Effector memory CD8-positive, alpha-beta T cell (primary cell): ENCODE results near the gene PFAS.
"Not testable (repeated sequence)": the region's sequence is repeated elsewhere in the genome, so short reads cannot be mapped to it uniquely, and the experiment has no call there.

ENCODE experiments used
- ATAC-seq: fragments of 150-1000 bp; cut with Tn5 transposase; replicated peaks from 2 replicates; pipeline ENCODE4 v1.10.0; 2021; ENCODE audit warnings: mild to moderate bottlenecking, moderate library complexity
- DNase-seq, 3 experiments: peaks; one replicate each; pipeline ENCODE4 v3.0.0; 2021
- H3K27ac Mint-ChIP-seq, 2 donors: one replicate each; pipeline ENCODE4 v1.8.0; 2022; ENCODE audit warnings: mild to moderate bottlenecking in 2 of 2, mixed read lengths in 2 of 2, moderate library complexity in 2 of 2
- H3K27me3 Mint-ChIP-seq, 2 donors: one replicate each; pipeline ENCODE4 v1.8.0; 2022; ENCODE audit warnings: mixed read lengths in 2 of 2
- H3K36me3 Mint-ChIP-seq: one replicate; pipeline ENCODE4 v1.8.0; 2022; ENCODE audit warnings: mild to moderate bottlenecking, moderate library complexity, mixed read lengths; ENCODE audit not compliant: insufficient read depth
- H3K4me1 Mint-ChIP-seq, 2 donors: one replicate each; pipeline ENCODE4 v1.8.0; 2022; ENCODE audit warnings: low read depth in 2 of 2, mixed read lengths in 2 of 2
- H3K4me3 Mint-ChIP-seq, 2 donors: one replicate each; pipeline ENCODE4 v1.8.0; 2022; ENCODE audit warnings: mild to moderate bottlenecking in 2 of 2, mixed read lengths in 2 of 2, moderate library complexity in 2 of 2
- H3K9me3 Mint-ChIP-seq, 2 donors: one replicate each; pipeline ENCODE4 v1.8.0; 2022; ENCODE audit warnings: mixed read lengths in 2 of 2
- total RNA-seq, 9 experiments: gene quantifications; one replicate each; lab custom pipeline; 2026; lab: John Stamatoyannopoulos, UW

Gene PFAS, protein sequence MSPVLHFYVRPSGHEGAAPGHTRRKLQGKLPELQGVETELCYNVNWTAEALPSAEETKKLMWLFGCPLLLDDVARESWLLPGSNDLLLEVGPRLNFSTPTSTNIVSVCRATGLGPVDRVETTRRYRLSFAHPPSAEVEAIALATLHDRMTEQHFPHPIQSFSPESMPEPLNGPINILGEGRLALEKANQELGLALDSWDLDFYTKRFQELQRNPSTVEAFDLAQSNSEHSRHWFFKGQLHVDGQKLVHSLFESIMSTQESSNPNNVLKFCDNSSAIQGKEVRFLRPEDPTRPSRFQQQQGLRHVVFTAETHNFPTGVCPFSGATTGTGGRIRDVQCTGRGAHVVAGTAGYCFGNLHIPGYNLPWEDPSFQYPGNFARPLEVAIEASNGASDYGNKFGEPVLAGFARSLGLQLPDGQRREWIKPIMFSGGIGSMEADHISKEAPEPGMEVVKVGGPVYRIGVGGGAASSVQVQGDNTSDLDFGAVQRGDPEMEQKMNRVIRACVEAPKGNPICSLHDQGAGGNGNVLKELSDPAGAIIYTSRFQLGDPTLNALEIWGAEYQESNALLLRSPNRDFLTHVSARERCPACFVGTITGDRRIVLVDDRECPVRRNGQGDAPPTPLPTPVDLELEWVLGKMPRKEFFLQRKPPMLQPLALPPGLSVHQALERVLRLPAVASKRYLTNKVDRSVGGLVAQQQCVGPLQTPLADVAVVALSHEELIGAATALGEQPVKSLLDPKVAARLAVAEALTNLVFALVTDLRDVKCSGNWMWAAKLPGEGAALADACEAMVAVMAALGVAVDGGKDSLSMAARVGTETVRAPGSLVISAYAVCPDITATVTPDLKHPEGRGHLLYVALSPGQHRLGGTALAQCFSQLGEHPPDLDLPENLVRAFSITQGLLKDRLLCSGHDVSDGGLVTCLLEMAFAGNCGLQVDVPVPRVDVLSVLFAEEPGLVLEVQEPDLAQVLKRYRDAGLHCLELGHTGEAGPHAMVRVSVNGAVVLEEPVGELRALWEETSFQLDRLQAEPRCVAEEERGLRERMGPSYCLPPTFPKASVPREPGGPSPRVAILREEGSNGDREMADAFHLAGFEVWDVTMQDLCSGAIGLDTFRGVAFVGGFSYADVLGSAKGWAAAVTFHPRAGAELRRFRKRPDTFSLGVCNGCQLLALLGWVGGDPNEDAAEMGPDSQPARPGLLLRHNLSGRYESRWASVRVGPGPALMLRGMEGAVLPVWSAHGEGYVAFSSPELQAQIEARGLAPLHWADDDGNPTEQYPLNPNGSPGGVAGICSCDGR (N-terminal part only)
- 26.3 to 234 (median 43.1) reads per million in 9 experiments for total RNA-seq

DNA sequence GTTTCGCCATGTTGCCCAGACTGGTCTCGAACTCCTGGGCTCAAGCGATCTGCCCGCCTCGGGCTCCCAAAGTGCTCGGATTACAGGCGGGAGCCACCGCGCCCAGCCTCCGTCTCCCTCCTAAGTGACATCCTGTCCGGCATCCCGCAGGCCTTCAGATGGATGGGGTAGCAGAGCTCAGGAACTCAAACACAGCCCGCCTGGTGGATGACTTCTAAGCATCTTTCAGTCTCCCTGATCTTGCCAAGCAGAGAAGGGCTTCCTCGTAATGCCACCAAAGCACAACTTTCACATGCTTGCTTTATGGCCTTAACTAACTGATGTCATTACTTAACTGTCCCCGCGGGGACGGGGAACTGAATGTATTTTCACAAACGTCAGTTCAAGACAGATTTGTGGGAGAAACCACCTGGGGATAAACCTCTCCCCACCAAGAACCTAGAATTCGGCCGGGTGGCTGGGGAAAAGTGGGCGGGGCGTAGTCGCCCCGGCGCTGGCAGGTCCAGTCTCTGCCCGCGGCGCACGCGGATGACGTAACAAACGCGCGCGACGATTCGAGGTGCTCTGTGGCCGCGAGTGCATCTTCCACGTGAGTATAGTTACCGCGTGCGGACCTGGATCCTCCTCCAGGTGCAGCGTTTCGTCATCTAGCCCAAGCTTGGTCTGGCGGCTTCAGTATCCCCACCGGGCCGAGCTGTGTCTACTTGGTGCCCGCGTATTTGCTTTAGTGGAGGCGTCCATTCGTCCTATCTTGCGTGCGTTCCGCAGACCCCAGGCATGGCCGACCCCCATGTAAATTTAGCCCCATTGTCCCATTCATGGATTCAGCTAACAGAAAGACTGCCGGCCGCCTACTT lies at the start of gene PFAS:
Gene PFAS (plus strand): TSS at position 539 of the 857 bp plus-strand sequence. CDS start 4,649 bp downstream, outside the sequence.
- peak; percentile 57 for ATAC-seq
- peak; percentile 95 to 96 (median 96) for DNase-seq
- Mint-ChIP-seq H3K36me3 (peaks cover 39% of the 10 kb centered on the region), H3K4me1 (peaks cover 38 to 58% of the 10 kb centered on the region in 2 donors), H3K9me3 (no peaks in the 10 kb centered on the region), H3K4me3 (peak within 1 kb of the TSS; percentile 96 to 100), H3K27ac (peak within 1 kb of the TSS; percentile 96 to 99), H3K27me3 (no peaks in the 10 kb centered on the region)

DNA sequence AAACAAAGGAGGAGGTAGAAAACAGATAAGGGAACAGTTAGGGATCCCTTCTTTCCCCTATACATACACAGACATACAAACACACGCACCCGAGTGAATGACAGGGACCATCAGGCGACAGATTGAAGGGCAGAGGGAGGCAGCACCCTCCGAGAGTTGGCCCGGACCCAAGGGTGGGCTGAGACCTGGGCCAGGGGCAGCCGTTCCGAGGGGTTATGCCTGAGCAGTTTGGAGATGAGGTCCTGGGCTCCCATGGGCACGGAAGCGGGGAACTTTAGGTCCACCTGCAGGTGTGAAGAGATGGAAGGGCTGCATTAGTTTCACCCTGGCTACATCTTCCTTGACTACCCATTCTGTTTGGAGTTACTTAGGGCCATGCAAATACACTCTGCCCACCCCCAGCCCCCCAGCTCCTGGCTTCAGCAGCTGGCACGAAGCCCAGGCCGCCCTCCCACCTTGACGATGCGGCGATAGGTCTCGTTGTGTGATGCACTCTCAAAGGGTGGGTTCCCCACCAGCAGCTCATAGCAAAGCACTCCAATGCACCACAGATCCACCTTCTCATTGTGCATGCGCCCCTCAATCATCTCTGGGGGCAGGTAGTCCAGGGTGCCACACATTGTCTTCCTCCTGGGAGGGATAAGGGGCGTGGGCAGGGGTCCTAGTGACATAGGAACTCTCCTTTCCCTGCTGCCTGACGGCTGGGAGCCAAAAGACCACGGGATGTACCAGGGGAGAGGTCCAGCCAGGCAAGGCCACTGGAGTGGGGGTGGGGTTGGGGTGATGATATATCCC lies 44.1 kb upstream of the PFAS start:
- DNase-seq, result no peak
- no peak overlapping the region for H3K27ac Mint-ChIP-seq
- ATAC-seq, result no peak
- no peak overlapping the region for H3K4me3 Mint-ChIP-seq
- peaks cover 8 to 9% of the 10 kb centered on the region in 2 donors for H3K4me1 Mint-ChIP-seq
- H3K9me3 Mint-ChIP-seq, result no peaks in the 10 kb centered on the region
- peaks cover 14% of the 10 kb centered on the region for H3K36me3 Mint-ChIP-seq
- no peaks in the 10 kb centered on the region for H3K27me3 Mint-ChIP-seq

DNA sequence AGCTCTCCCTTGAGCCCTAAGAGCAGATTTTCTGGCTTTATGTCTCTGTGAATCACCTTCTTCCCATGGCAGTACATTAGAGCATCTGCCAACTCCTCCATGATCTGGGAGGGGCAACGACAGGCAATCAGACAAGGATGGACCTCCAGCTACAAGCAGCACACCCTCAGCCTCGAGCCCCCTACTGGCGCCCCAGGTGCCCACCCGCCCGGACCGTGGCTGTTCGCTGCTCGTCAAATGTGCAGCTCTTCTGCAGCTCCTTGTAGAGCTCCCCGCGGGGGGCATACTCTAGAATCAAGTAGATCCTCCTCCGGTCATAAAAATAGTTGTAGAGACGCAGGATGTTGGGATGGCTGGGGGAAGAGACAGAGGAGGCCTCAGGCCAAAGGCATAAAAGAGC lies 42.6 kb upstream of the PFAS start:
- Mint-ChIP-seq H3K27me3 (no peaks in the 10 kb centered on the region), H3K4me1 (peaks cover 16 to 18% of the 10 kb centered on the region in 2 donors), H3K36me3 (peaks cover 15% of the 10 kb centered on the region), H3K4me3 (no peak overlapping the region), H3K9me3 (no peaks in the 10 kb centered on the region), H3K27ac (no peak overlapping the region)
- ATAC-seq, result no peak
- no peak for DNase-seq

DNA sequence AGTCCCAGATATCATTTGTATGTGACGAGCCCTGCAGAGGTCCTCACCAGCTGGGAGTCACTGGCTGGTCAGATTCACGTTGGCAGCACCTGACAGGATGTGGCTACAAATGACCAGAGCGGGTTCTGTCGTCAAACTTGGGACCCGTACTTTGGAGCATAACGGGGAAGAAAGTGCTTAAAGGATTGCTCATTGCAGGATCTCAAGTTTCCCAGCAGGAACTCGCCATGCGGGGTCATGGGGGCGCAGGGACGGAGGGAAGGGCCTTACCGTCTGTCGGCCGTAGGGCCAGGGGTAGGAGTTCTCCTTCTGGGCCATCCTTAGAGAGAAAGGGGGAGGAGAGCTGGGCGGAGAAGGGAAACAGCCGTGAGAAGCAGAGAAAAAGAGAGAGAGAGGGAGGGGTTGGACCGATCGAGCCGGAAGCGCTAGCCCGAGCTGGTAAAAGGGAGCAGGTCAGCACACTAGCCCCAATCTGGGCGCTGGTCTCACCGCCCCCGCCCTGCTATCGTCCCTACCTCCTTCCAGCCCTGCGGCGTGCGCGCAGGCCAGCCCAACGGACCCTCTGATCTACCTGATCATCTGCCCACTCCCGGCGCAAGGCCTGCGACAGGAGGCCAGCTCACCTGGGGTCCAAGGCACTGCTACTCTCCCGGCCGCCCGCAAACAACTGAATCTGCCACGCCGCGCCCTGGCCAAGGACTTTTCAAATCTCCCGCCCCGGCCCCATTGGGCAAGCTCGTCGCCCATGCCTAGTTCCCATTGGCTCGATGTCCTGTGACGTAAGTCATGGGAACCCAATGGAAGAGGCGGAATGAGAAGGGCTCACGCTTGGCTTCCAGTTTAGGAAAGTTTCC lies 39.0 kb upstream of the PFAS start, which contains the start of gene AURKB:
Gene AURKB (minus strand): TSS at position 669 of the 854 bp plus-strand sequence. CDS start 351 bp downstream, at position 318.
- Mint-ChIP-seq H3K4me3 (peak within 1 kb of the TSS; percentile 88 to 95), H3K27me3 (no peaks in the 10 kb centered on the region), H3K4me1 (peaks cover 16 to 18% of the 10 kb centered on the region in 2 donors), H3K9me3 (no peaks in the 10 kb centered on the region), H3K36me3 (peaks cover 21% of the 10 kb centered on the region), H3K27ac (peak within 1 kb of the TSS; percentile 87 to 90)
- DNase-seq, result peak; percentile 88 to 95 (median 88)
- ATAC-seq, result peak; percentile 100

DNA sequence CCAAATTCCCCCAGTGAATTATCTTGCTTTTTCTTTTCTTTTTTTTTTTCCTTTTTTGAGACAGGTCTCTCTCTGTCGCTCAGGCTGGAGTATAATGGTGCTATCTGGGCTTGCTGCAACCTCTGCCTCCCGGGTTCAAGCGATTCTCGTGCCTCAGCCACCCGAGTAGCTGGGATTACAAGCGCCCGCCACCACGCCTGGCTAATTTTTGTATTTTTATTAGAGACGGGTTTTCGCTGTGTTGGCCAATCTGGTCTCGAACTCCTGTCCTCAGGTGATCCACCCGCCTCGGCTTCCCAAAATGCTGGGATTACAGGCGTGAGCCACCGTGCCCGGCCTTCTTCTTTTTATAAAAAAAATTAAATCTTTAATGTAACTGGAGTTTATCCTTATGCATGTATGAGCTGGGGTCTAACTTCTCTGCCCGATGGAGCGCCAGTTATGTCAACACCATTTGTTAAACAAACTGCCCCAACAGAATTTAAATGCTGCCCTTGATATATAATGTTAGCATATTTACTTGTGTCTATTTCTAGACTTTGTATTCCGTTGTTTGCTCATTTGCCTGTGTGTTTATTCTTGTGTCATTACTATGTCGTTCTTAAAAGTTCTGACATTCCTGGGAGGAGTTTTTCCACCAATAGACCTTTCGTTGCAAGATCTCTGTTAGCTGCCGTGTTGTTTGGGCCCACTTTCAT lies 38.2 kb upstream of the PFAS start:
- ATAC-seq (peak; percentile 46), DNase-seq (no peak)
- H3K36me3 Mint-ChIP-seq, result peaks cover 21% of the 10 kb centered on the region
- no peaks in the 10 kb centered on the region for H3K9me3 Mint-ChIP-seq
- peak overlapping the region; percentile 87 to 90 for H3K27ac Mint-ChIP-seq
- peaks cover 16 to 18% of the 10 kb centered on the region in 2 donors for H3K4me1 Mint-ChIP-seq
- peak overlapping the region; percentile 88 to 95 for H3K4me3 Mint-ChIP-seq
- H3K27me3 Mint-ChIP-seq, result no peaks in the 10 kb centered on the region

DNA sequence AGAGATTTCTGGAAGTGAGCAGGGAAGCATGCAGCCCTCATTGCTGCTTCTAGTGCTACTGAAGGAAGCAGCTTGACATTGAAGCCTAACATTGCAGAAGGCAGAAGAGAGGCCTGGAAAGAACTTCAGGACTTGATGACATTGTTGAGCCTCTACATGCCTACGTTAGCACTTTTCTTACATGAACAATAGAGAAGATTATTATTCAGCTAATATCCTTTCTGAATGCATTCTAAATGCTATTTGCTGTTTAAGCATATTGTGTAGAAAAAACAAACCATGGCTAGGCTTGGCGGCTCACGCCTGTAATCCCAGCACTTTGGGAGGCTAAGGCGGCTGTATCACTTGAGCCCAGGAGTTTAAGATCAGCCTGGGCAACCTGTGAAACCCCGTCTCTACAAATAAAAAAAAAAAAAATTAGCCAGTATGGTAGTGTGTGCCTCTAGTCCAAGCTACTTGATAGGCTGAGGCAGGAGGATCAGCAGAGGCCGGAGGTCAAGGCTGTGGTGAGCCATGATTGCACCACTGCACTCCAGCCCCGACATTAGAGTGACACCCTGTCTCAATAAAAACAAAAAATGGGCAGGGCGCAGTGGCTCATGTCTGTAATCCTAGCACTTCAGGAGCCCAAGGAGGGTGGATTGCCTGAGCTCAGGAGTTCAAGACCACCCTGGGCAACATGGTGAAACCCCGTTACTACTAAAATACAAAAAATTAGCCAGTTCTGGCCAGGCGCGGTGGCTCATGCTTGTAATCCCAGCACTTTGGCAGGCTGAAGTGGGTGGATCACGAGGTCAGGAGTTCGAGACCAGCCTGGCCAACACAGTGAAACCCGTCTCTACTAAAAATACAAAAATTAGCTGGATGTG lies 36.5 kb upstream of the PFAS start:
- Mint-ChIP-seq H3K4me3 (no peak overlapping the region), H3K9me3 (no peaks in the 10 kb centered on the region), H3K4me1 (peaks cover 16 to 17% of the 10 kb centered on the region in 2 donors), H3K27ac (no peak overlapping the region), H3K27me3 (no peaks in the 10 kb centered on the region), H3K36me3 (peaks cover 21% of the 10 kb centered on the region)
- ATAC-seq (no peak), DNase-seq (no peak)

DNA sequence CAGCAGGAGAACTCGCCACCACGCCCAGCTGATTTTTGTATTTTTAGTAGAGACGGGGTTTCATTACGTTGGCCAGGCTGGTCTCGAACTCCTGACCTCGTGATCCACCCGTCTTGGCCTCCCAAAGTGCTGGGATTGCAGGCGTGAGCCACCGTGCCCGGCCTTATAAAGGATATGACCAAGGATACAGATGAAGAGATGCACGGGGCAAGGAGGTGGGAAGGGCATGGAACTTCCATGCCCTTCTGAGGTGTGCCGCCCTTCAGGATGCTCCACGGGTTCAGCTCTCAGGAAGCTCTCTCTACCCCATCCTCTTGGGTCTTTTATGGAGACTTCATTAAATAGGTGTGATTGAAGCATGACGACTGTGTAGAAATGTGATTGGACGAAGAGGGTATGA lies 35.1 kb upstream of the PFAS start:
- H3K27ac Mint-ChIP-seq, result not testable (repeated sequence)

DNA sequence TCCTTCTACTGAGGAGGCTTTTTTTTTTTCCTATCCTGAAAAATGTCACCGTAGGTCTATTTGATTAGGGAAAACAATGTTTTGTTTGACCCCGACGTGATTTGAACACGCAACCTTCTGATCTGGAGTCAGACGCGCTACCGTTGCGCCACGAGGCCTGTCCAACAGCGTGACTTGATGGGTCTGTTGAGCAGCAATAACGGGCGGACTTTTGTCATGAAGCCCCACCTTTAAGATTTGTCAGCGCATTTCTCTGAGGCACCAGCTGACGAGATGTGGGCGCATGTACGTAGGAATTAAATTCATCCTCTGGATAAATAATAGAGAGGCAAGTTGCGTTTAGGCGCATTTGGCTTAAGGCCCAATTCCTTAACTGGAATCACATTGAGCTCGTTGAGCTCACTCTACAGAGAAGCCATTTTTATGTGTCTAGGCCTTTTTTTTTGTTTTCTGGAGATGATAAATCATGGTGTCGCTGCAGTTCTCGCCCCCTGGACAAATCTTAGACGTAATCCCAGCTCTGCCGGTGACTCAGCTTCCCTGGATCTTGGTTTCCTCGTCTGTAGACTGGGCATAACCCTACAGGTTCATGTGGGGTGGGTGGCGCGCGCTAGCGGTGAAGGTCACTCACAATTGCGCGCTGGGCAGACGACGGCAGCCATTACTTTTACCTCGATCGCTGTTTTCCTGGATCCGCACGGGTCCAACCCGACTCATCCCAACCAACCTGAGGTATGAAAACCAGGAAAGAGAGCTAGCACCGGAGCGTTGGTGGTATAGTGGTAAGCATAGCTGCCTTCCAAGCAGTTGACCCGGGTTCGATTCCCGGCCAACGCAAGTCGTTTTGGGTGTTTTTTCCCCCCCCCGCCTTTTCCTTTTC lies 28.1 kb upstream of the PFAS start:
- H3K36me3 Mint-ChIP-seq, result peaks cover 63% of the 10 kb centered on the region
- H3K9me3 Mint-ChIP-seq, result peaks cover 0 to 2% of the 10 kb centered on the region in 2 donors
- DNase-seq, result peak; percentile 89 to 93 (median 90)
- H3K4me3 Mint-ChIP-seq, result peak overlapping the region; percentile 91 to 99
- peak; percentile 21 for ATAC-seq
- peaks cover 43 to 45% of the 10 kb centered on the region in 2 donors for H3K4me1 Mint-ChIP-seq
- peak overlapping the region; percentile 100 for H3K27ac Mint-ChIP-seq
- peaks cover 12 to 22% of the 10 kb centered on the region in 2 donors for H3K27me3 Mint-ChIP-seq

More for the DNA sequence above, 35.1 kb upstream of the PFAS start:
- ATAC-seq, H3K9me3 Mint-ChIP-seq, H3K27me3 Mint-ChIP-seq, H3K4me3 Mint-ChIP-seq, DNase-seq: not testable (repeated sequence)
- peaks cover 17% of the 10 kb centered on the region for H3K36me3 Mint-ChIP-seq
- H3K4me1 Mint-ChIP-seq, result peaks cover 16 to 19% of the 10 kb centered on the region in 2 donors
